Fibroblast of villous mesenchyme (primary cell): ENCODE results near the gene GPR143. TPM values are rescaled to one million over a fixed set of nuclear protein-coding genes. Genes with fewer than 3 reads are reported as not detected.
A peak's percentile ranks its signal among the peaks of the same experiment; 100 is the strongest.

Experiments used
- DNase-seq: peaks from one replicate; pipeline ENCODE4 v3.0.0-alpha.2; 2010; ENCODE audit warnings: low read depth
- H3K4me3 ChIP-seq: 2 replicates; pipeline ENCODE4 v1.5.1; 2011; ENCODE audit warnings: low read depth, mild to moderate bottlenecking, low read length
- CTCF ChIP-seq: IDR thresholded peaks from 2 replicates; pipeline ENCODE4 v1.5.1; 2012; ENCODE audit warnings: low read depth, mild to moderate bottlenecking, low read length; ENCODE audit not compliant: insufficient read depth
- total RNA-seq: library from RNA; depleted of rRNA; stranded (reverse); fragments of >200 nt; gene quantifications from 2 replicates; pipeline ENCODE4 v1.2.3, GENCODE V29; 2012

Gene GPR143
- total RNA-seq, 1 donor, result 0.43 TPM

DNA sequence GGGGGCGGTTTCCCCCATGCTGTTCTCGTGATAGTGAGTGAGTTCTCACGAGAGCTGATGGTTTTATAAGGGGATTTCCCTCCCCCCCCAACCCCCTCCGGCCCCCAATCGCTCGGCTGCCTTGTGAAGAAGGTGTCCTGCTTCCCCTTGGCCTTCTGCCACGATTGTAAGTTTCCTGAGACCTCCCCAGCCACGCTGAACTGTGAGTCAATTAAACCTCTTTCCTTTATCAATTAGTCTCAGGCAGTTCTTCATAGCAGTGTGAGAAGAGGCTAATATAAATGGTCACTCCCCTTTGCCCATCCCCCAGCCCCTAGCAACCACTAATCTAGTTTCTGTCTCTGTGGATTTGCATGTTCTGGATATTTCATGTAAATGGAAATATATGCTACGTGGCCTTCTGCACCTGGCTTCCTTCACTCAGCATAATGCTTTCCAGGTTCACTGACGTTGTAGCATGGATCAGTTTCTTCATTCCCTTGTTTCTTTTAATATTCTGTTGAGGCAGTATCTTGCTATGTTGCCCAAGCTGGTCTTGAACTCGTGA lies 16.4 kb downstream of the GPR143 start:
- no peak for DNase-seq
- H3K4me3 ChIP-seq, result no peak overlapping the region
- no peak for TF ChIP-seq CTCF

DNA sequence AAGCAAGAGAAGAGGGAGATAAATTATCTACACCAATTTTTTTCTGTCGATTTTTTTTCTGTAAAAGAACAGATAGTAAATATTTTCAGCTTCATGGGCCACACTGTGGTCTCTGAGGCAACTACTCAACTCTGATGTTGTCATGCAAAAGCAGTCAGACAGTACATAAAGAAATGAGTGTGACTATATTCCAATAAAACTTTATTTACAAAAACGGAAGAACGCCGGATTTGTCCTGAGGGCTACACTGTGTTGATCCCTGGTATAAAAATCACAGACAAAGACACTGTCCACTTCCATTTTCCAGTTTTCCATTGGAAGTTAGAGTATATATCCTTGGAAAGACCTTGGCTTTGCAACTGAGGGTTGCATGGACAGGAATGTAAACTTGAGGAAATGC lies 18.0 kb downstream of the GPR143 start:
- DNase-seq, result no peak
- TF ChIP-seq CTCF, result no peak

GRCh38 chrX:9746148-9746888 lies 19.3 kb downstream of the GPR143 start:
- no peak for TF ChIP-seq CTCF
- DNase-seq, result peak; percentile 82
- H3K4me3 ChIP-seq, result no peak overlapping the region

More for the DNA sequence above, 18.0 kb downstream of the GPR143 start:
- no peak overlapping the region for H3K4me3 ChIP-seq

GRCh38 chrX:9745417-9746115 lies 20.1 kb downstream of the GPR143 start:
- H3K4me3 ChIP-seq, result no peak overlapping the region
- TF ChIP-seq CTCF, result no peak
- DNase-seq, result no peak

GRCh38 chrX:9739130-9739529 lies 26.5 kb downstream of the GPR143 start:
- DNase-seq, result no peak

DNA sequence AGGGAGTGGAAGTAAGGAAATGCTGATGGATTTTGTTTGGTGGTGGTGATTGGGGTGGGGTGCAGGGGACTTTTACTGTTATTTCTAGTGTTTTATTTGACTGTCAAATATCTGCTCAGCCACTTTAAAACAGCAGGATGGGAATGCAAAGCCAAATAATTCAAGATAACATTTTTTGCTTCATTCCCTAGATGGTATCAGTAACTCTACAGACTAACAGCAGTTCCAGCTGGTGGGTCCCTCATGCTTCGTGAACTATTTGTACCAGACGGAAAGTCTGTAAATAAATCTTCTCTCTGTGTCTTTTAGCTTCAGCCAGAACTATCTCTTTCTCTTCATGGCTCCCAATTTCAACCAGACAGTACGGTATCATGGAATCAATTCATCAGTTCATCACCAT lies 27.5 kb downstream of the GPR143 start:
- no peak overlapping the region for H3K4me3 ChIP-seq
- no peak for TF ChIP-seq CTCF
- DNase-seq, result peak; percentile 64

More at GRCh38 chrX:9739130-9739529, 26.5 kb downstream of the GPR143 start:
- TF ChIP-seq CTCF, result no peak
- H3K4me3 ChIP-seq, result no peak overlapping the region
